Kidney capillary endothelial cell (primary cell): Measurements from ENCODE around the gene FMNL3.

Source experiments
- DNase-seq: peaks from one replicate; pipeline ENCODE4 v3.0.0-alpha.2; 2018; ENCODE audit warnings: low spot score

The FMNL3 gene

DNA sequence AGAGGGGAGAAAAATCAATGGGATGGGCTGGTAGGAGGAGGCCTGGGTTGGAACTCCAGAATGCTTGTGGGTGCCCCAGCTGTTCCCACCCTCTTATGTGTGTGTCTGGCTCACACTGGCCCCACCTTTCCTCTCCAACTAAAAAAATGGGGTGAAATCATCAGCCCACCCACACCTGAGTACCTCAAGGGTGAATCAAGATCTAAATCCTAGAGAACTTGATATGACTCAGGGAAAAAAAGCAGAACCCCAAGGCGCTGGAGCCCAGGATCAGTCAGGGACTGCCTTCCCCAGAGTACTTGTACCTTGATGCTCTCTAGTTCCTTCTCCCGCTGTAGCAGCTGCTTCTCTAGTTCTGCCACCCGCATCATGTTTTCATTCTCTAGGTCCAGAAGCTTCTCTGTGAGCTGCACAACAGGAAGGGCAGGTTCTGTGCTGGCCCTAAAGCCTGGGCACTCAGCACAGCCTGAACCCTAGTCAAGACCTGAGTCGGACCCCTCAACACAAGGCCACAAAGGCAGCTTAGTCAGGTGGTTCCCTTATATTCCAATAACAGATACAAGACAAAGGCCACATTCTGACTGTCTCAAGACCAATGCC, 54.2 kb downstream of the FMNL3 start:
- no peak for DNase-seq

DNA sequence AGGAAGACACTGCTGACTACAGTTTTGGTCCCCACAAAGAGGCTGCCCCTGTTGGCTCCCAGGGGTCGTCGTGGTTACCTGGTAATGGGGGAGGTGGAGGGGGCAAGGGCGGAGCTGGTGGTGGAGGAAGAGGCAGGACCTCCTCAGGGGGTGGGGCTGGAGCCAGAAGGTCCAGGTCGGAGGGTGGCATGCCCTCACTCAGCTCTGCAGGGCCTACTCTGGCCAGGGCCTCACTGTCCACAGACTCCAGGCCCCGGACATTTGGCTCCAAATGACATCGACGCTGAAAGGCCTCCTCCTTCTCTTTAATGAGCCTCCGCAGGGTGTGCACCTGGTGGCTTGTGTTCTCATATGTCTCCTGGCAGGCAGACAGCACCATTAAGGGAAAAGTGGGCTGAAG, 55.4 kb downstream of the FMNL3 start:
- DNase-seq = no peak

DNA sequence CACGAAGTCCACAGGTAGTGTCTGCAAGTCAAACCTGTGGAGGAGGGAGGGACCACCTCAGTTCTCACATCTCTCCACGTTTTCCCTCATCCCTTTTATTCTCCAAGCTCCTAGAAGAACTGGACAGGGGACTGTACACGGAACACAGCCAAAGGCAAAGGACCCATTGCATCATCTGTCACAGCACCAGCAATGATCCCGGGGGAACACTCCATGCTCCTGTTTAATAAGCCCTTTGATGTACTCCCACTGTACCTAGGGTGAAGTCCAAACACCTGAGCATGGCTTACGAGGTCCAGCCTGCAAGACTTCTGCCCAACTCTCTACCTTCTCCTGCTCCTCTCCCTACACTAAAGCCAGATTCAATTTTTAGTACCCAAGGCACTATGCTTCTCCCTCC, 57.3 kb downstream of the FMNL3 start:
- DNase-seq = no peak

DNA sequence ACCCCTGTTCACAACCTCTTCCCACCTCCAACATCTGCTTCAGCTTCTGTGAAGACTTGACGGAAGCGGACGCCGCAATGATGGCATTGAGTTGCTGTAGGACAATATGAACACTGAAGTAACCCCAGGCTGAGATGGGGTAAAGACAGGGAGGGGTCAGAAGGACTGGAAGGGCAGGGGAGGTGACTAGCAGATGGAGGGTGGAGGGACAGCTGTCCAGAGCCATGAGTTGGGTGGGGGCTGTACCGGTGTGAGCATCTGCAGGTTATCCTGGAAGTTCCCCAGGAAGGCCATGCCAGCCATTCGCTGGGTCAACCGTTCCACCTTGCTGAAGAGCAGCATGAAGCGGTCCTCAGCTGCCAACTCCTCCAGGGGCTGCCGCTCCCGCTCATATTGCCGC, 57.8 kb downstream of the FMNL3 start:
- DNase-seq = no peak

DNA sequence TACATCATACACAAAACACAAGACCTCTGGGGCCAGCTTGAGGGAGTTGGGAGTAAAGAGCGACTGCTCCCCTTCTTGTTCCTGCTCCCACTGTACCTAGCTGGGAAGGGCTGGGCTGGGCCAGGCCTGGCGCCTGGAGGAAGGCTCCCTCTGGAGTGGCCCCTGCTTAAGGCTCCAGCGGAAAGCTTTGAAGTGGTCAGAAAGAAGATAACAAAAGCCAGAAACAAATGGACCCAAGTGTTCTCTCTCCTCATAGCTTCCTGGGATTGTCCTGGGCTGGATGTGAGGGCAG, 58.5 kb downstream of the FMNL3 start:
- DNase-seq = no peak

DNA sequence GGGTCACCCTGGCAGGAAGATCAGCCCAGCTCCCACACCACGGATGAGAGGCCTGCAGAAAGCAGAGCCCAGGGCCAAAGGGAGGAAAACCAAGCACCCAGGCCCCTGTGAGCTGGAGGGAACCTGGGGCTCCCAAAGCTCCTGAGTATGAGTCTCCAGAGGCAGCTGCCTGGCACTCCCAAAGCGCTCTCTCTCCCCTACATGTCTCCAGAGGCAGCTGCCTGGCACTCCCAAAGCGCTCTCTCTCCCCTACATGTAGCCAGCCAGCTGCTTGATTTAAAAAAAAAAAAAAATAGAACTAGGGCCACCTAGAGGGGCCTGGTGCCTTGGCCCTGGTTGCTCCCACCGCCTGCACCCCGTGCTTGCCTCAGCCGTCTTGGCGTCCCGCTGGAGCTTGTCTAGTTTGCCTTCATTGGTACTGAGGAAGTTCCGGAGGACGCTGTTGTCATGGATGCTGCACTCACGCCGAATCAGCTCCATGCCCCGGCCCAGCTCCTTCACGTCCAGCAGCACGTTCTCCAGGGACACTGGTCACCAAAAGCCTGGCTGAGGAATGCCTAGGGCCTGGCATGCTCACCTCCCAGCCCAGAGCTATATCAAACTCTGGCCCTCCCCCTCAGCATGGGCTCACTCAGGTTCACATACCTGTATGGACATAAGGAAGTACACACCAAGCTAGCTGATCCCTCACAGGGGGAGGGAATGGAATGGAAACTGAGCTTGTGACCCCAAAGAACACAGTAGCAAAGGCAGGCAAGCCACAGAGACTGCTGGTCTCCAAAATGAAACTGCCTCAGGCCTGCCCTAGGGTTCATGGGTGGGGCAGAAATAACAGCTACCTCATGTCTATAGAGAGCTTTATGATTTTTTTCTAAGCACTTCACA, 59.1 kb downstream of the FMNL3 start:
- DNase-seq = peak; percentile 44

DNA sequence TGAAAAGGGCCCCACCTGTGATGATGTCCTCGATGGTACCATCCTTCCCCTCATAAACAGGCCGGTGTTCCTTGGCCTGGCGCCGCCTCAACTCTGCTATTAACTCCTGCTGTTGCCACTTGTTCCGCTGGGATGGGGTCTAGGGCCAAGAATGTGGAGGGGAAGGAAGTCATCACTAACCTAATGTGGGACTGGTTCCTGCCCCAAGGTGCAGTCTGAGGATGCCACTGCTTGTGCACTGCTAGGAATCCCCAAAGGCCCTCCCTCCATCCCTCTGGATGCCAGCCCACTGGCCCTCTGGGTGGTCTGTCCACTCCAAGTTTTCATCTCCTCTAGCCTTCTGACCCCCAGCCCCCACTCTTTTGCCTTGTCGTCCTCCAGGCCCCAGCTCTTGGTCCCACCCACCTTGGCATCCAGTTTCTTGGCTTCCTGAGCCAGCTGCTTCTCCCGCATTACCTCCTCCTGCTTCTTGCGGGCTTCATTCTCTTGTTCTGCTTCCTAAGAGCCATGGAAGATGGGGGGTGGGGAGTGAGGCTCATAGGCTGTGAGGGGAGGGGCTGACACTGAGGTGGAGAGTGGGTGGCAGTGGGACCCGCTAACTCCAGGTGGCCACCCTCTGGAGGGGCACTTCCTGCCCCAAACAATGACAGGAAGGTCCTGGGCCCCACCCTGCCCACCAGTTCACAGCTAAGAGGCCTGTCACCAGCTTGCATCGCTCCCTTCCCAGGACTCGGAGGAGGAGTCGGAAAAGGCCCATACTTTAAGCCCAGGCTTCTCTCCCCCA, 60.1 kb downstream of the FMNL3 start:
- peak; percentile 85 for DNase-seq

DNA sequence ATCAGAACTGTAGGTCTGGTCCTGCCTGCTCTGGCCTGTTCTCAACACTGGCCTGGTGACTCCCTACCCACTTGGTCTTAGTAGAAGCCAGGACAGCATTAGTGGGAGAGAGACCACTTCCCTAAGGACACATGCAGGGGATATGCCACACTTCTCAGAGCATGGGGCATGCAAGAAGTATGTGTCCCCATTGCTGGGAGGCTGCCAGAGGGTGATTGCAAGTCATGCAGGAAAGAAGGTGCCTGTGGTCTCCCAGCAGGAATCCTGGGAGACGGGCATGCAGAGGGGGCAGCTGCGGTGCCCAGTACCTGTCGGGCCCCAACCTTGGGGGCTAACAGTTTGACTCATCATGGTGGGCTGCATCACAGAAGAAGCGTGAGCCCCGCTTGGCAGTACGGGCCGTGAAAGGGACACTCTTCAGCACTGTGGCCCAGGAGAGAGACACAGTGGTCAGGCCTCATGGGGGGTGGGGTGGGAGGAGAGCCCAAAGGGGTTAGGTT, 60.8 kb downstream of the FMNL3 start:
- no peak for DNase-seq

DNA sequence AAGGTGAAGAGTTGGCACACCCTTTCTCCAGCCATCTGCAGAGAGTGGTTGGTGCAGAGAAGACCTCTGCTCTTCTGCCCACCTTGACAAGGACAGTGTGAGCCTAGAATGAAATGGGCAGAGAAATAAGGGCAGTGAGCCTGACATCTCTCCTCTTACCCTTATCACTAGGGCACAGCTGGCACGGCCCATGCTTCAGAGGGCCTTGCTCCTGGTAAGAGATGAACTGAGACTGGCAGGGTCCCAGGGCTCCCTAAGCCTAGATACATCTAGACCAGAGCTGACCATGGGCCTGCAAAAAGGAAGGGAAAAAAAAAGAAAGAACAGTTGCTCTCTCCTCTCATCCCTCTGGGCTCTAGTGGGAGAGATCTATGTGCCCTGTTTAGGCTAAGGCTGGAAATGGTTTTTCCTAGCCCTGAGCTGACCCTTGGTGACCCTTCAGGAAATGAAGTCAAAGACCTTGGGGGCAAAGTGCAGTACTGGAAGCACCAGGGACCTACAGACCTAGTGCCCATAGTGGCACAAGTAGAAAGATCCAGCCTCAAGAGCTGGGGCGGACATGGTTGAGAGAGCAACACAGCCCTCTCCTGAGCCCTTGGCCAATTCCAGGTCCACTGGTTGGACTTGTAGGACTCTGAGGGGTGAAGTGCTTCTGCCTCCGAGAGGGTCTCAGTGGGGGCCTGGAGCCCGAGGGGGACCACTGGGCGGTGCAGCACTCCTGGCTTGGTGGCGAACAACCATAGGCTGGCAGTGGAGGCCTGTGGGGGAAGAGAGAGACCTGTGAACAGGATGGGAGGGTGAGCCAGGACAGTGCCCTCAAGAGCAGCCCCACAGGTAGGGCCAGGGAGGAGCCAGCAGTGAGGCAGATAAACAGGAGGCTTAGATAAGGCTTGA, 61.8 kb downstream of the FMNL3 start:
- no peak for DNase-seq

DNA sequence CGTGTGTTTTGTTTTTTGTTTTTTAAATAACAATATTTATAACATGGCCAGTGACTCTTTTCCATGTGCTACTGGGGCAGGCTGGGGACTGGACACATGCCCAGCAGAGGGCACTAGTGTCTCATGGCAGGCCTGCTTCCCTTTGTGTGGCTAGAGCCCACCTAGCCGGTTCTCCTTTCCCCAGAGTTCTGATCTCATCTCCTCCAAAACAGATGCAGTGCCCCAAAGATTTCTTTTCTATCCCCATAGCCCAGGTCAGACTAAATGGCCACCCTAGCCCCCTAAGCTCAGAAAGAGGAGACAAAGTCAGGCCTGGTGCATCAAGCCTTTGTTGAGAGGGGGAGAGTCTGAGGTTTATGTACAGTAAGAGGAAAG, 62.6 kb downstream of the FMNL3 start:
- peak; percentile 79 for DNase-seq

DNA sequence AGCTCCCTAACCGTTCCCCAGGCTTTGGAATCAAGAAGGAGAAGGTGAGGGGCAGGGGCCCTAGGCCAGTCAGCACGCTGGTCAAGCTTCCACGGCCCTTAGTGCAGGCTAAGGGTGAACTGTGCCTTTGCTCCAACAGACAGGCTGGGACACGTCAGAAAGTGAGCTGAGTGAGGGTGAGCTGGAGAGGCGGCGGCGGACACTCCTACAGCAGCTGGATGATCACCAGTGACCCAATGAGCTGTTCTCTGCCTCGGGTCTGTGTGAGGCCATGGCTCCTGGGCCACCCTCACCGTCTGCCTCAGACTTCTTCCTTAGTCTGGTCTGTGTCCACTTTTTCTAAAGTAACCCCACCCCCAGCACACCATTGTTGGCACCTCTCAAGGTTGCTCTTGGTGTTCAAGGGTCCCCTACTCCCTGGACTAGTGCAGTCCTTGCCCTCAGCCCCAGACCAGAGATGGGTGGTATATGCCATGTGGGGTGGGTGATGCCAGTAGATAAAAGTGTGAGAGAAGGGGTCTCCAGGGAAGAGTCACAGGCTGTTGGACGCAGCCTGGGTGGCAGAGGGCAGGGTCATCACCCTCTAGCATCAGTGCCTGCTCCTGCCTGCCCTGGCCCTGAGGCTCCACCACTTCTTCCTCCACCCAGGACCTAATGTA, 63.1 kb downstream of the FMNL3 start:
- no peak for DNase-seq

DNA sequence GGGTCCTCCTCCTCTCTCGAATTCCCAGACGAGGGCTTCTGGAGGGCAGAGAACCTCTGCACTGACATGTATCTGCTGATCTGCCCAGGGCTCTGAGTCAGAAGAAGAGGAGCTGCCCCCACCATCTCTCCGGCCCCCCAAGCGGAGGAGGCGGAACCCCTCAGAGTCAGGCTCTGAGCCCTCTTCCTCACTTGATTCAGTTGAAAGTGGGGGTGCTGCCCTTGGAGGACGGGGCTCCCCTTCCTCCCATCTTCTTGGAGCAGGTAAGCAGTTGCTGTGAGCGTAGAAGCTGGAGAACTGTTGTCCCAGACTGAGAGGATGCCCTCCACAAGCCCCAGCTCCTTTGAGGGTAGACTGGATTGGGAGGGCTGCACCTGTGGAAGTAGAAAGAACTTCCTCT, 64.1 kb downstream of the FMNL3 start:
- DNase-seq = no peak

DNA sequence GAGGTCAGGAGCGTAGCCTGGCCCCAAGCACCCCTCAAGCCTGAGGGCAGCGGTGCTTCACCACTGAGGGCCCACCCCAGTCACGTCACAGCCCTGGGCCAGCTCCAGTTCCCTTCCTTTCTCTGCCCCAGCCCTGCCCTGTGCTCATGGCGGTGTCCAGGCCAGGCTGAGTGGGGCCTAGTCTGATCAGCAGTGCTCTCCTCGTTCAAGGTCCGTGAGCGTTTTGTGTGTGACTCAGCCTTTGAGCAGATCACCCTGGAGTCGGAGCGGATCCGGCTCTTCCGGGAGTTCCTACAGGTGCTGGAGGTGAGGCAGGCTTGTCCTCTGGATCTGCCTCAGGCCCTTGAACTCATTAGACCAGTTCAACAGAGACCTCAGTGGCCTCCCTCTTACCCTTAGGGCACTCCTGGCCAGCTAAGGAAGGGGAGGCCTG, 64.8 kb downstream of the FMNL3 start:
- DNase-seq = no peak

DNA sequence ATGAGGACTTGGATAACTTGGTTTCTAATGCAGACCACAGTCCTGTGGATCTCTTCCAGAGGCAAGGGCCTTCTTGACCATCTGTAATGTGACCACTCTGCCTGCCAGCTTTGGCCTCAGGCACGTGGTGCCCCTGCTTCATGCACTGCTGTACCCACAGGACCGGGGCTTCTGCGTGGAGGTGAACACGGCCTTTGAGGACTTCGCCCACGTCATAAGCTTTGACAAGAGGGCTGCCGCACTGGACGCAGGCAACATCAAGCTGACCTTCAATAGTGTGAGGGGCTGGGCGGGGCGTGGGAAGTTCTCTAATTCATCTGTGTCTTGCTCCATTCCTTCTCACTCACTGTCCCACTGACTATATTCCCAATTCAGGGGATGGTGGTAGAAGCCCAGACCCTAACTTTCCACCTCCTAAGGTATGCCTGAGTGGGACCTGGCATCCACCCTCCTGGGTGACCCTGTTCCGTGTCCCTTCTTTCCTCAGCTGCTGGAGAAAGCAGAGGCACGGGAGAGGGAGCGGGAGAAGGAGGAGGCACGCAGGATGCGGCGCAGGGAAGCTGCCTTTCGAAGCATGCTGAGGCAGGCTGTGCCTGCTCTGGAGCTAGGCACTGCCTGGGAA, 65.3 kb downstream of the FMNL3 start:
- DNase-seq = no peak

DNA sequence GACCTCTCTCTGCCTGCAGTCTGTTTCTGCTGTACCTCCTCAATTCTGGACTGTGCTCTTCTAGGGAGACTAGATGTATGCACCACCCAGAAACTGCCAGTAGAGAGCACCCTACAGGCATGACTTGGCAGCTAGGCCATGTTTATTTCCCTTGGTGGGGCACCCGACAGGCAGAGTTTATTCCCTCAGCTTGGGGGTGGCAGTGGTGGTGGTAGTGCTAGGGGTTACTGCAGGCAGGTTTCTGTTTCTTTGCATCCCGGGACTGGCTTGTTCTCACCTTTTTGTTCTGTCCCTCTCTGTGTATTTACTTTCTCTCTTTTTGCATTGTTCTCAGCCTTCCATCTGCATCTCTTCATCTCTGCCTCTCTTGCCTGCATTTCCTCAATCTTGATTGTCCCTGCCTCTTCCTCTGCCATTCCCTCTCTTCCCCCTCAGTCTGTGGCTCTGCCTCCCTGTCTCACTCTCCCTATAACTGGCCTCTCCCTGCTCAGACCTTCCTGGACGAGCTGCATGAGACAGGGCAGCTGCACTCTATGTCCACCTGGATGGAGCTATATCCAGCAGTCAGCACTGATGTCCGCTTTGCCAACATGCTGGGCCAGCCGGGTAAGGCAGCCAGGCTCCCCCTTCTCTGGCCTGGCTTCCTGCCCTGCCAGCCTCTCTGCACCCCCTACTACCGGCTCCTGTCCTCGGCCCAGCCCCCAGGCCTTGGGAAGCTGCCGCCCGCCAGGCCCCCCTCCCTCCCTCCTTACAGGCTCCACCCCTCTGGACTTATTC, 70.0 kb downstream of the FMNL3 start:
- no peak for DNase-seq

DNA sequence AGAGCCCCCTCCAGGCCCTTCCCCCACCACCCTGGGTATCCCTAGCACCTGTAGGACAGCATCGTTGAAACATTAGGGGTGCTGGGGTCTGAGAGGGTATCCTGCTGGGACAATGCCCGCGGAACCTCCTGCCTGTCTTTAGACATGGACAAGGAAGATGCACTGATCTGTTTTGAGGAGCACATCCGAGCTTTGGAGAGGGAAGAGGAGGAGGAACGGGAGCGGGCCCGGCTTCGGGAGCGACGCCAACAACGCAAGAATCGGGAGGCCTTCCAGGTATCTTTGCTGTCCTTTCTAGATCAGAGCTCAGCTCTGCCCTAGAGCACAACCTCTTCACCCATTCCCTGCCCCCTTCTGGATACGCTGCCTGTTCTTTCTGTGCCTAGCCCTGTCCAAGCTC, 70.6 kb downstream of the FMNL3 start:
- DNase-seq = no peak

DNA sequence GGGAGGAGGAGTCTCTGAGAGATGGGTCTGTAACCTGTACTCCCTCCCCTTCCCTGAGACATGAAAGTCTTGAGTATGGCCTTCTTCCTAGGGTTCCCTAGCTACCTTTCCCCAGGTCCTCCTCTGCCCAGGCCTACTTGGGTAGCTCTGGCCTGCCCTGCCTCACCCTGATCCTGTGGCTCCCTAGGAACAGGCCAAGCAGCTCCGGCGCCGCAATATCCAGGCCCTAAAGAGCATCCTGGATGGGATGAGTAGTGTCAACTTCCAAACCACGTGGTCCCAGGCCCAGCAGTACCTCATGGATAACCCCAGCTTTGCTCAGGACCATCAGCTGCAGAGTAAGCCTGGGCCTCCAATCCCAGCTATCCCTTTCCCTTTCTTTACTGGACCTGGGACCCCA, 71.5 kb downstream of the FMNL3 start:
- DNase-seq = no peak

DNA sequence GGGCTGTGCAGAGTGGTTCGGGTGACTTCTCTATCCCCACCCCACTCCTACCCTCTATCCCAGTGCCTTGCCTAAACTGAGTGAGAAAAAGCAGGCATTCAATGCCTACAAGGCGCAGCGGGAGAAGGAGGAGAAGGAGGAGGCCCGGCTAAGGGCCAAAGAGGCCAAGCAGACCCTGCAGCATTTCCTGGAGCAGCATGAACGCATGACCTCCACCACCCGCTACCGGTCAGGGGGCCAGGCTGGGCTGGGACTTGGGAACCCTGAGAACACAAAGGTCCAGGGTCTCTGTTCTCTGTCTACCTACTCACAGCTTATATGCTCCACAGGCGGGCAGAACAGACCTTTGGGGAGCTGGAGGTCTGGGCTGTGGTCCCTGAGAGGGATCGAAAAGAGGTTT, 72.2 kb downstream of the FMNL3 start:
- no peak for DNase-seq

DNA sequence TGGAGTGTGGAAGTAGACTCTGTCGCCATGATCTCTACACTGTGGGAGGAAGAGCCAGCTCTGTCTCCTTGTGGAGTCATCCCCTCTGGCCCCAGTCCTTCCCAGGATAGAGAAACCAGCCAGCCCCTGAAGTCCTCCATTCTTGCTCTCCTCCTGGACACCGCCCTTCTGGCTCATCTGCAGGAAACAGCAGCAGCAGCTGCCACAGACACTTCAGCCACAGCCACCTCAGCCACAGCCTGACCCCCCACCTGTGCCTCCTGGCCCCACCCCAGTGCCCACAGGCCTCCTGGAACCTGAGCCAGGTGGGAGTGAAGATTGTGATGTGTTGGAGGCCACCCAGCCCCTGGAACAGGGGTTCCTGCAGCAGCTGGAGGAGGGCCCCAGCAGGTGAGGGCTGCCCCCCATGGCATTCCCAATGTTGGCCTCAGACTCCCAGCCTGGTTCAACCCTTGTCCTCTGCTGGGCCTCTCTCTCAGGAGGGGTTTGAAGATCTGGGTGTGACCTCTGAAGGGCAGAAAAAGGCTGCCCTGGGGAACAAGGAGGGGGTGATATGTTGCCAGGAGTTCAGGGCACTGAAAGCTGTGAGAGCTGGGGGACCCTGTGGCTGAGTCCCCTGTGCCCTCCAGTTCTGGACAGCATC, 73.4 kb downstream of the FMNL3 start:
- no peak for DNase-seq
